ENCODE data around the gene KIF2A.

DNA sequence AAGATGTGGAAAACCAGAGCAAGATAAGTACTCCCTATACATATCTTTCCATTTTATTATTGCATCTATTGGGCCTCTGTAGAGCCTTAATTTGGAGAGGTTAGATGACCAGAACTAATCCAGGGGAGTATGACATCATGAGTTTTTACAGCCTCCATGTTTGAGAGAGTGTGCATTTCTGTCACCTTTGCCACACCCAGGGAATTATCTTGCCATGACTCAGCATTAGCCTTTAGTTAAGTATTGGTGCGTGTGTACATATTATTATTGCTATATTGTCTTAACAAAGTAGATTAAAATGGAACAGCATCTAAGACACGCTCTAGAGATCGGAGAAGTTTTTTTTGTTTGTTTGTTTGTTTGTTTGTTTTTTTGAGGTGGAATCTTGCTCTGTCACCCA, 70.1 kb downstream of the KIF2A start:
- TF ChIP-seq, protein P1, sequence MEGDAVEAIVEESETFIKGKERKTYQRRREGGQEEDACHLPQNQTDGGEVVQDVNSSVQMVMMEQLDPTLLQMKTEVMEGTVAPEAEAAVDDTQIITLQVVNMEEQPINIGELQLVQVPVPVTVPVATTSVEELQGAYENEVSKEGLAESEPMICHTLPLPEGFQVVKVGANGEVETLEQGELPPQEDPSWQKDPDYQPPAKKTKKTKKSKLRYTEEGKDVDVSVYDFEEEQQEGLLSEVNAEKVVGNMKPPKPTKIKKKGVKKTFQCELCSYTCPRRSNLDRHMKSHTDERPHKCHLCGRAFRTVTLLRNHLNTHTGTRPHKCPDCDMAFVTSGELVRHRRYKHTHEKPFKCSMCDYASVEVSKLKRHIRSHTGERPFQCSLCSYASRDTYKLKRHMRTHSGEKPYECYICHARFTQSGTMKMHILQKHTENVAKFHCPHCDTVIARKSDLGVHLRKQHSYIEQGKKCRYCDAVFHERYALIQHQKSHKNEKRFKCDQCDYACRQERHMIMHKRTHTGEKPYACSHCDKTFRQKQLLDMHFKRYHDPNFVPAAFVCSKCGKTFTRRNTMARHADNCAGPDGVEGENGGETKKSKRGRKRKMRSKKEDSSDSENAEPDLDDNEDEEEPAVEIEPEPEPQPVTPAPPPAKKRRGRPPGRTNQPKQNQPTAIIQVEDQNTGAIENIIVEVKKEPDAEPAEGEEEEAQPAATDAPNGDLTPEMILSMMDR (IDR thresholded peaks at IDR 0.05; ENCODE audit: low read depth, low read length, missing input control) = no peak
- no peak for TF ChIP-seq GABPA (IDR thresholded peaks at IDR 0.05 in 1 of 2, conservative IDR thresholded peaks at IDR 0.05 in 1 of 2)
- TF ChIP-seq YY1 (IDR thresholded peaks at IDR 0.05) = no peak
- TF ChIP-seq, protein P2, sequence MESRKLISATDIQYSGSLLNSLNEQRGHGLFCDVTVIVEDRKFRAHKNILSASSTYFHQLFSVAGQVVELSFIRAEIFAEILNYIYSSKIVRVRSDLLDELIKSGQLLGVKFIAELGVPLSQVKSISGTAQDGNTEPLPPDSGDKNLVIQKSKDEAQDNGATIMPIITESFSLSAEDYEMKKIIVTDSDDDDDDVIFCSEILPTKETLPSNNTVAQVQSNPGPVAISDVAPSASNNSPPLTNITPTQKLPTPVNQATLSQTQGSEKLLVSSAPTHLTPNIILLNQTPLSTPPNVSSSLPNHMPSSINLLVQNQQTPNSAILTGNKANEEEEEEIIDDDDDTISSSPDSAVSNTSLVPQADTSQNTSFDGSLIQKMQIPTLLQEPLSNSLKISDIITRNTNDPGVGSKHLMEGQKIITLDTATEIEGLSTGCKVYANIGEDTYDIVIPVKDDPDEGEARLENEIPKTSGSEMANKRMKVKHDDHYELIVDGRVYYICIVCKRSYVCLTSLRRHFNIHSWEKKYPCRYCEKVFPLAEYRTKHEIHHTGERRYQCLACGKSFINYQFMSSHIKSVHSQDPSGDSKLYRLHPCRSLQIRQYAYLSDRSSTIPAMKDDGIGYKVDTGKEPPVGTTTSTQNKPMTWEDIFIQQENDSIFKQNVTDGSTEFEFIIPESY (IDR thresholded peaks at IDR 0.05) = no peak
- no peak for TF ChIP-seq SP1 (IDR thresholded peaks at IDR 0.05)
- TF ChIP-seq, protein P3, sequence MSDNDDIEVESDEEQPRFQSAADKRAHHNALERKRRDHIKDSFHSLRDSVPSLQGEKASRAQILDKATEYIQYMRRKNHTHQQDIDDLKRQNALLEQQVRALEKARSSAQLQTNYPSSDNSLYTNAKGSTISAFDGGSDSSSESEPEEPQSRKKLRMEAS (IDR thresholded peaks at IDR 0.05) = no peak
- TF ChIP-seq TAF1 (conservative IDR thresholded peaks at IDR 0.05) = no peak

Data from liver (tissue), 3 donors.